Lower lobe of right lung (tissue), 2 donors: ENCODE data around the gene TTYH2. TPM values are rescaled to one million over a fixed set of nuclear protein-coding genes. Genes with fewer than 3 reads are reported as not detected.
A peak's percentile ranks its signal among the peaks of the same experiment; 100 is the strongest.

Source experiments
- ATAC-seq, 2 donors: fragments of 200-7000 bp; cut with Tn5 transposase; one replicate each; pipeline ENCODE4 v1.9.1; 2020 to 2022; ENCODE audit warnings: mild to moderate bottlenecking in 2 of 2, moderate library complexity in 2 of 2
- DNase-seq: peaks from one replicate; pipeline ENCODE4 v3.0.0-alpha.2; 2020
- H3K27ac ChIP-seq: fragments of 200-600 bp; one replicate; pipeline ENCODE4 v1.8.0; 2022
- H3K27me3 ChIP-seq: fragments of 200-600 bp; one replicate; pipeline ENCODE4 v1.8.0; 2022; ENCODE audit warnings: low read depth
- H3K36me3 ChIP-seq: fragments of 200-600 bp; one replicate; pipeline ENCODE4 v1.8.0; 2022; ENCODE audit warnings: mild to moderate bottlenecking
- H3K4me1 ChIP-seq: fragments of 200-600 bp; one replicate; pipeline ENCODE4 v1.8.0; 2022
- H3K4me3 ChIP-seq: fragments of 200-600 bp; one replicate; pipeline ENCODE4 v1.8.0; 2022; ENCODE audit warnings: mild to moderate bottlenecking
- H3K9me3 ChIP-seq: fragments of 200-600 bp; one replicate; pipeline ENCODE4 v1.8.0; 2022
- CTCF ChIP-seq: fragments of 200-600 bp; IDR thresholded peaks from one replicate; pipeline ENCODE4 v1.8.0; 2022; ENCODE audit warnings: antibody characterized with exemption, mild to moderate bottlenecking
- intact Hi-C: fragments of 100-400 bp; cut with DNase I; formaldehyde crosslinking; loops from one replicate; pipeline ENCODE4 v1.11.0; 2022
- total RNA-seq: library from RNA; stranded (reverse); fragmentation: NEBNext Ultra II Directional; extraction: Animal tissue kit (Norgen Biotek cat#: 25700); gene quantifications from one replicate; pipeline ENCODE4 v1.2.1, GENCODE V29; 2021
- donor health status: DM: no; HTN: yes; CAD: no; lungs with severe emphysema.

Gene TTYH2
- total RNA-seq, 1 donor from 2014 or later: 7.7 TPM

GRCh38 chr17:74270333-74270732, 57.0 kb downstream of the TTYH2 start:
- intact Hi-C loops: no loop called here
- no peaks in the 10 kb centered on the region for H3K36me3 ChIP-seq
- no peak for DNase-seq
- H3K9me3 ChIP-seq: no peaks in the 10 kb centered on the region
- no peak for ATAC-seq
- H3K27ac ChIP-seq: no peak overlapping the region
- peaks cover 22% of the 10 kb centered on the region for H3K4me1 ChIP-seq
- no peak overlapping the region for H3K4me3 ChIP-seq
- H3K27me3 ChIP-seq: peaks cover 9% of the 10 kb centered on the region
- no peak for TF ChIP-seq CTCF

DNA sequence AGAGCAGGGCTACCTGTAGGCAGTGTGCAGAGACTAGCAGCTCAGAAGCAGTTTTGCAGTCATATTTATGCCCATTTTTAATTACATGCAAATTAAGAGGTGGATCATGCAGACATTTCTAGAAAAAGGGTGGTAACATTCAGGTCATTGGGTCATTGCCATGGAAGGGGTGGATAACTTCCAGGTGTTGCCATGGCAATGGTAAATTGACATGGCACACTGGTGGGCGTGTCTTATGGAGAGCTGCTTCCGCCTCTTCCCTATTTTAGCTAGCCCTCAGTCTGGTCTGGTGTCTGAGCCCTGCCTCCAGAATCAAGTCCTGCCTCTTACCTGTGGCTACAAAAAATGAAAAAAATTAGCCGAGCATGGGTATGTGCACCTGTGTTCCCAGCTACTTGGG, 57.9 kb downstream of the TTYH2 start:
- H3K27me3 ChIP-seq: peaks cover 9% of the 10 kb centered on the region
- no peaks in the 10 kb centered on the region for H3K9me3 ChIP-seq
- H3K36me3 ChIP-seq: no peaks in the 10 kb centered on the region
- intact Hi-C loops: no loop called here
- DNase-seq: no peak
- no peak for ATAC-seq
- H3K4me1 ChIP-seq: peaks cover 22% of the 10 kb centered on the region
- no peak overlapping the region for H3K27ac ChIP-seq
- TF ChIP-seq CTCF: no peak
- H3K4me3 ChIP-seq: no peak overlapping the region

- peak; percentile 36 to 50 for ATAC-seq
- no peaks in the 10 kb centered on the region for H3K36me3 ChIP-seq
- no peak for TF ChIP-seq CTCF
- H3K27me3 ChIP-seq: peaks cover 9% of the 10 kb centered on the region
- intact Hi-C loops: no loop called here
- H3K27ac ChIP-seq: no peak overlapping the region
- no peak overlapping the region for H3K4me3 ChIP-seq
- peak; percentile 75 for DNase-seq
- no peaks in the 10 kb centered on the region for H3K9me3 ChIP-seq
- H3K4me1 ChIP-seq: peaks cover 22% of the 10 kb centered on the region
These were observed 58.7 kb downstream of the TTYH2 start for GRCh38 chr17:74271901-74272561.

GRCh38 chr17:74272731-74273201, 59.4 kb downstream of the TTYH2 start:
- Histone ChIP-seq H3K36me3 (no peaks in the 10 kb centered on the region), H3K4me1 (peaks cover 22% of the 10 kb centered on the region), H3K4me3 (no peak overlapping the region), H3K9me3 (no peaks in the 10 kb centered on the region), H3K27ac (no peak overlapping the region), H3K27me3 (peaks cover 9% of the 10 kb centered on the region)
- intact Hi-C loops: no loop called here
- ATAC-seq: no peak
- no peak for TF ChIP-seq CTCF
- no peak for DNase-seq

DNA sequence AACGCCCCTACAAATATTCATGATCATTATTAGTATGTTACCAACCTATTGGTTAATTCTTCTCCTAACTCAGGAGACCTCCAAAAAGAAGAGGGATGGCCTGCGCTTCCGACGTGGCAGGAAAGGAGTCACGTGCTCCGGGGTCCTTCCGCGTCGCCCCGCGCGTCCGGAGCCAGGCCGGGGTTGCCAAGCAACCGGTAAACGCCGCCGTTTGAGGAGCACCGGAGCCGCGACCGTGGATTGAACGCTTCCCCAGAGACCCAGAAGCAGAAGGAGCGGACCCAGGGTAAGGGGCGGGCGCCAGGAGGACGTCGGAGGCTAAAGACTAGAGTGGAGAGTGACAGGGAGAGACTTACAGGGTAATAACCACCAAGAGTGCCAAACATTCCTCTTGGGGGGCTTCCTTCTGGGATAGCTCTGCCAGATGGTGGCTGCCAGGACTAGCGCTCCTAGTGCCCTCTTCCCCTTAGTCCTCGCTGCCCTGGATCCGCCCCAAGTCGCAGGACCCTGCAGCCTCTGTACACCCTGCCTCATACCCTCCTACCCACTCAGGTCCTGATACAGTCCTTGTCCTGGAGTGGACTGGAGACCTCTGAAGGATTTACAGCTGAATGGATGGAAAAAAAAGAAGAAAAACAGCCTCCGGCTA, 60.8 kb downstream of the TTYH2 start, which contains the start of gene DNAI2:
TSS of gene DNAI2 (plus strand) at position 175 of the 649 bp plus-strand sequence. CDS start 7,584 bp downstream, outside the sequence.
- DNase-seq: peak; percentile 58
- H3K4me3 ChIP-seq: peak within 1 kb of the TSS; percentile 1
- intact Hi-C loops: no loop called here
- H3K4me1 ChIP-seq: peaks cover 22% of the 10 kb centered on the region
- H3K27me3 ChIP-seq: peaks cover 9% of the 10 kb centered on the region
- ATAC-seq: peak in 1 of 2 donors; percentile 13
- H3K27ac ChIP-seq: no peak within 1 kb of the TSS
- H3K9me3 ChIP-seq: no peaks in the 10 kb centered on the region
- H3K36me3 ChIP-seq: no peaks in the 10 kb centered on the region
- no peak for TF ChIP-seq CTCF
